GM12878 (cell line): Measurements from ENCODE around the gene SH2D5.

Source experiments
- CBX5 ChIP-seq: sonication (generic); IDR thresholded peaks from 2 replicates; pipeline ENCODE4 v1.6.1; 2016; ENCODE audit warnings: low read depth, moderate library complexity, mild to moderate bottlenecking, inconsistent platforms
- CHD1 ChIP-seq: IDR thresholded peaks from 2 replicates; pipeline ENCODE4 v1.6.1; 2012; ENCODE audit warnings: low read depth, low read length, improper control_type of control experiment
- CTCF ChIP-seq, 3 experiments: IDR thresholded peaks in 2 of 3; conservative IDR thresholded peaks in 1 of 3; 2 replicates each; pipeline ENCODE4 v1.5.1; 2011; ENCODE audit warnings: low read depth in 3 of 3, low read length in 3 of 3, mild to moderate bottlenecking in 3 of 3, control low read depth in 2 of 3, moderate library complexity in 2 of 3, inconsistent platforms in 1 of 3, mixed read lengths in 1 of 3; ENCODE audit not compliant: control insufficient read depth in 2 of 3, insufficient read depth in 1 of 3; ENCODE audit errors: extremely low read depth in 1 of 3
- EZH2 ChIP-seq: IDR thresholded peaks from 2 replicates; pipeline ENCODE4 v1.6.1; 2012; ENCODE audit warnings: low read depth, mild to moderate bottlenecking, control low read depth, inconsistent platforms, low read length, borderline replicate concordance; ENCODE audit not compliant: control insufficient read depth
- IRF4 ChIP-seq: IDR thresholded peaks from 2 replicates; pipeline ENCODE4 v1.6.1; 2011; ENCODE audit warnings: low read depth, low read length
- RCOR1 ChIP-seq: conservative IDR thresholded peaks from 2 replicates; pipeline ENCODE4 v1.6.1; 2012; ENCODE audit warnings: low read depth, low read length, improper control_type of control experiment
- RELA ChIP-seq: fragments of 450-650 bp; IDR thresholded peaks from 2 replicates; pipeline ENCODE4 v1.8.0; 2014; ENCODE audit warnings: borderline replicate concordance; ENCODE audit not compliant: partially characterized antibody
- YBX1 ChIP-seq: fragments of 450-650 bp; IDR thresholded peaks from 2 replicates; pipeline ENCODE4 v1.6.1; 2016; ENCODE audit warnings: antibody characterized with exemption

- TF ChIP-seq CBX5, result no peak
- TF ChIP-seq CTCF (IDR thresholded peaks at IDR 0.05 in 2 of 3, conservative IDR thresholded peaks at IDR 0.05 in 1 of 3; ENCODE audit: control insufficient read depth in 2 of 3, extremely low read depth in 1 of 3, insufficient read depth in 1 of 3, low read depth in 3 of 3, low read length in 3 of 3), result no peak
- TF ChIP-seq RELA, result no peak
- no peak for TF ChIP-seq EZH2
- no peak for TF ChIP-seq IRF4
- no peak for TF ChIP-seq CHD1
- no peak for TF ChIP-seq RCOR1
- TF ChIP-seq YBX1, result no peak
These were observed 8.8 kb downstream of the SH2D5 start for GRCh38 chr1:20723537-20724363.
